ENCODE data around the gene PLCD1.

PLCD1 gene

GRCh38 chr3:38003817-38004414 is 25.5 kb downstream of the PLCD1 start (continued):
- TF ChIP-seq CSRNP3 (CRISPR knock-in tag; IDR thresholded peaks at IDR 0.05) (no peak), RARB (CRISPR knock-in tag; IDR thresholded peaks at IDR 0.05) (no peak), TOX (CRISPR knock-in tag; IDR thresholded peaks at IDR 0.05; ENCODE audit: borderline replicate concordance) (no peak), ZFP3 (CRISPR knock-in tag; IDR thresholded peaks at IDR 0.05) (no peak), SNAI2 (CRISPR knock-in tag; IDR thresholded peaks at IDR 0.05) (no peak), ZNF8 (CRISPR knock-in tag; IDR thresholded peaks at IDR 0.05) (no peak), PPARA (CRISPR knock-in tag; IDR thresholded peaks at IDR 0.05; ENCODE audit: borderline replicate concordance) (no peak), ISL1 (CRISPR knock-in tag; IDR thresholded peaks at IDR 0.05) (no peak), ZFP30 (CRISPR knock-in tag; IDR thresholded peaks at IDR 0.05) (no peak), BACH2 (CRISPR knock-in tag; IDR thresholded peaks at IDR 0.05; ENCODE audit: borderline replicate concordance) (no peak)

GRCh38 chr3:38003371-38003816 is 26.0 kb downstream of the PLCD1 start:
- no peak for TF ChIP-seq BACH2 (CRISPR knock-in tag; IDR thresholded peaks at IDR 0.05; ENCODE audit: borderline replicate concordance)
- TF ChIP-seq SNAI2 (CRISPR knock-in tag; IDR thresholded peaks at IDR 0.05), result no peak
- no peak for TF ChIP-seq ARNTL (CRISPR knock-in tag; IDR thresholded peaks at IDR 0.05; ENCODE audit: borderline replicate concordance, low read depth)
- no peak for TF ChIP-seq ESRRG (CRISPR knock-in tag; IDR thresholded peaks at IDR 0.05)
- no peak for TF ChIP-seq TOX (CRISPR knock-in tag; IDR thresholded peaks at IDR 0.05; ENCODE audit: borderline replicate concordance)
- TF ChIP-seq, protein P1, sequence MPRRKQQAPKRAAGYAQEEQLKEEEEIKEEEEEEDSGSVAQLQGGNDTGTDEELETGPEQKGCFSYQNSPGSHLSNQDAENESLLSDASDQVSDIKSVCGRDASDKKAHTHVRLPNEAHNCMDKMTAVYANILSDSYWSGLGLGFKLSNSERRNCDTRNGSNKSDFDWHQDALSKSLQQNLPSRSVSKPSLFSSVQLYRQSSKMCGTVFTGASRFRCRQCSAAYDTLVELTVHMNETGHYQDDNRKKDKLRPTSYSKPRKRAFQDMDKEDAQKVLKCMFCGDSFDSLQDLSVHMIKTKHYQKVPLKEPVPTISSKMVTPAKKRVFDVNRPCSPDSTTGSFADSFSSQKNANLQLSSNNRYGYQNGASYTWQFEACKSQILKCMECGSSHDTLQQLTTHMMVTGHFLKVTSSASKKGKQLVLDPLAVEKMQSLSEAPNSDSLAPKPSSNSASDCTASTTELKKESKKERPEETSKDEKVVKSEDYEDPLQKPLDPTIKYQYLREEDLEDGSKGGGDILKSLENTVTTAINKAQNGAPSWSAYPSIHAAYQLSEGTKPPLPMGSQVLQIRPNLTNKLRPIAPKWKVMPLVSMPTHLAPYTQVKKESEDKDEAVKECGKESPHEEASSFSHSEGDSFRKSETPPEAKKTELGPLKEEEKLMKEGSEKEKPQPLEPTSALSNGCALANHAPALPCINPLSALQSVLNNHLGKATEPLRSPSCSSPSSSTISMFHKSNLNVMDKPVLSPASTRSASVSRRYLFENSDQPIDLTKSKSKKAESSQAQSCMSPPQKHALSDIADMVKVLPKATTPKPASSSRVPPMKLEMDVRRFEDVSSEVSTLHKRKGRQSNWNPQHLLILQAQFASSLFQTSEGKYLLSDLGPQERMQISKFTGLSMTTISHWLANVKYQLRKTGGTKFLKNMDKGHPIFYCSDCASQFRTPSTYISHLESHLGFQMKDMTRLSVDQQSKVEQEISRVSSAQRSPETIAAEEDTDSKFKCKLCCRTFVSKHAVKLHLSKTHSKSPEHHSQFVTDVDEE (CRISPR knock-in tag; IDR thresholded peaks at IDR 0.05), result no peak
- no peak for TF ChIP-seq ZFP3 (CRISPR knock-in tag; IDR thresholded peaks at IDR 0.05)
- no peak for TF ChIP-seq ZNF565 (CRISPR knock-in tag; conservative IDR thresholded peaks at IDR 0.05; ENCODE audit: low read depth)
- no peak for TF ChIP-seq ZFP30 (CRISPR knock-in tag; IDR thresholded peaks at IDR 0.05)
- ATAC-seq, result peak; percentile 65

DNA sequence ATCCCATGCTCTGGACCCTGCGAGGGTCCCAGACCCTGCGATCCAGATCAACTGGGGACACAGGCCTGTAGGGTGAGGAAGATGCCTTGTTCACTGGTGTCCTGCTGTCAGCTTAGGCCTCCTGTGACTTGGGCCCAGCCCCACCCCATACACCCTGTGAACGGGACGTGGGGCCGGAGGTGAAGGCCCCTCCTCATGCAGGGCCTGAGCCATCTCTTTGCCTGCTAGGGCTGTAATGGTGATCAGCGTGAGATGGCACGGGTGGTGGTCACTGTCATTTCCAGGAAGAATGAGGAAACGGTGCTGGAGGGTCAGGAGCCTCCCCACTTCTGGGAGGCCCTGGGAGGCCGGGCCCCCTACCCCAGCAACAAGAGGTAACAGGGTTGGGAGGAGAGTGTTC is 26.5 kb downstream of the PLCD1 start:
- TF ChIP-seq ESRRG (CRISPR knock-in tag; IDR thresholded peaks at IDR 0.05) (no peak), PPARA (CRISPR knock-in tag; IDR thresholded peaks at IDR 0.05; ENCODE audit: borderline replicate concordance) (no peak)
- ATAC-seq, result no peak

- TF ChIP-seq ISL1 (CRISPR knock-in tag; IDR thresholded peaks at IDR 0.05) (no peak), ZNF70 (CRISPR knock-in tag; IDR thresholded peaks at IDR 0.05) (no peak), ZC3H10 (CRISPR knock-in tag; IDR thresholded peaks at IDR 0.05) (no peak), ZFP3 (CRISPR knock-in tag; IDR thresholded peaks at IDR 0.05) (no peak), CSRNP3 (CRISPR knock-in tag; IDR thresholded peaks at IDR 0.05) (no peak), PPARA (CRISPR knock-in tag; IDR thresholded peaks at IDR 0.05; ENCODE audit: borderline replicate concordance) (no peak), TCF4 (CRISPR knock-in tag; IDR thresholded peaks at IDR 0.05; ENCODE audit: borderline replicate concordance) (no peak), TOX (CRISPR knock-in tag; IDR thresholded peaks at IDR 0.05; ENCODE audit: borderline replicate concordance) (no peak), GLIS3 (CRISPR knock-in tag; IDR thresholded peaks at IDR 0.05) (no peak), RARB (CRISPR knock-in tag; IDR thresholded peaks at IDR 0.05) (no peak)
- no peak for ATAC-seq
Observed at GRCh38 chr3:38002291-38002876, 27.1 kb downstream of the PLCD1 start.

GRCh38 chr3:38001456-38002081 is 27.9 kb downstream of the PLCD1 start:
- no peak for ATAC-seq

More at GRCh38 chr3:38001456-38002081, 27.9 kb downstream of the PLCD1 start:
- no peak for TF ChIP-seq ZNF70 (CRISPR knock-in tag; IDR thresholded peaks at IDR 0.05)
- no peak for TF ChIP-seq ARNTL (CRISPR knock-in tag; IDR thresholded peaks at IDR 0.05; ENCODE audit: borderline replicate concordance, low read depth)
- no peak for TF ChIP-seq GLIS3 (CRISPR knock-in tag; IDR thresholded peaks at IDR 0.05)
- no peak for TF ChIP-seq PATZ1 (CRISPR knock-in tag; IDR thresholded peaks at IDR 0.05; ENCODE audit: borderline replicate concordance)

Data from SK-N-SH treated with all-trans-retinoic acid at 6 μM for 48 hours (cell line).